Measurements from ENCODE around the gene TMEM150C.
"Not testable (repeated sequence)": the region's sequence is repeated elsewhere in the genome, so short reads cannot be mapped to it uniquely, and the experiment has no call there.

The TMEM150C gene

GRCh38 chr4:82569727-82570126 lies 7.9 kb upstream of the TMEM150C start:
- in situ Hi-C loops (cut with MboI; ENCODE audit: low sequenced_read_pairs), result no loop called here

- in situ Hi-C loops (cut with MboI; ENCODE audit: low sequenced_read_pairs), result no loop called here
Observed at GRCh38 chr4:82569076-82569475, 7.3 kb upstream of the TMEM150C start.

GRCh38 chr4:82567444-82567843 lies 5.7 kb upstream of the TMEM150C start:
- in situ Hi-C loops (cut with MboI; ENCODE audit: low sequenced_read_pairs), result no loop called here

- in situ Hi-C loops (cut with MboI; ENCODE audit: low sequenced_read_pairs), result no loop called here
Observed at GRCh38 chr4:82562564-82562854, 721 bp upstream of the TMEM150C start.

- in situ Hi-C loops (cut with MboI; ENCODE audit: low sequenced_read_pairs), result no loop called here
Observed at GRCh38 chr4:82560853-82561785, 669 bp downstream of the TMEM150C start.

- in situ Hi-C loops (cut with MboI; ENCODE audit: low sequenced_read_pairs), result no loop called here
Observed at GRCh38 chr4:82559735-82560120, 2.1 kb downstream of the TMEM150C start.

GRCh38 chr4:82559090-82559734 lies 2.6 kb downstream of the TMEM150C start:
- in situ Hi-C loops (cut with MboI; ENCODE audit: low sequenced_read_pairs), result not testable (repeated sequence)

GRCh38 chr4:82555276-82555675 lies 6.5 kb downstream of the TMEM150C start:
- in situ Hi-C loops (cut with MboI; ENCODE audit: low sequenced_read_pairs), result no loop called here

GRCh38 chr4:82553020-82553419 lies 8.8 kb downstream of the TMEM150C start:
- in situ Hi-C loops (cut with MboI; ENCODE audit: low sequenced_read_pairs), result no loop called here

- in situ Hi-C loops (cut with MboI; ENCODE audit: low sequenced_read_pairs), result no loop called here
Observed at GRCh38 chr4:82551734-82552133, 10.1 kb downstream of the TMEM150C start.

- in situ Hi-C loops (cut with MboI; ENCODE audit: low sequenced_read_pairs), result not testable (repeated sequence)
Observed at GRCh38 chr4:82547850-82548249, 13.9 kb downstream of the TMEM150C start.

- in situ Hi-C loops (cut with MboI; ENCODE audit: low sequenced_read_pairs), result no loop called here
Observed at GRCh38 chr4:82543131-82543530, 18.7 kb downstream of the TMEM150C start.

GRCh38 chr4:82542642-82543041 lies 19.1 kb downstream of the TMEM150C start:
- in situ Hi-C loops (cut with MboI; ENCODE audit: low sequenced_read_pairs), result no loop called here

GRCh38 chr4:82529322-82529721 lies 32.5 kb downstream of the TMEM150C start:
- in situ Hi-C loops (cut with MboI; ENCODE audit: low sequenced_read_pairs), result no loop called here

GRCh38 chr4:82528868-82529267 lies 32.9 kb downstream of the TMEM150C start:
- in situ Hi-C loops (cut with MboI; ENCODE audit: low sequenced_read_pairs), result no loop called here

- in situ Hi-C loops (cut with MboI; ENCODE audit: low sequenced_read_pairs), result no loop called here
Observed at GRCh38 chr4:82528074-82528473, 33.7 kb downstream of the TMEM150C start.

GRCh38 chr4:82525307-82525911 lies 36.4 kb downstream of the TMEM150C start:
- in situ Hi-C loops (cut with MboI; ENCODE audit: low sequenced_read_pairs), result no loop called here

- in situ Hi-C loops (cut with MboI; ENCODE audit: low sequenced_read_pairs), result no loop called here
Observed at GRCh38 chr4:82524570-82525152, 37.1 kb downstream of the TMEM150C start.

GRCh38 chr4:82523179-82523578 lies 38.6 kb downstream of the TMEM150C start:
- in situ Hi-C loops (cut with MboI; ENCODE audit: low sequenced_read_pairs), result no loop called here

- in situ Hi-C loops (cut with MboI; ENCODE audit: low sequenced_read_pairs), result no loop called here
Observed at GRCh38 chr4:82522472-82522871, 39.3 kb downstream of the TMEM150C start.

- in situ Hi-C loops (cut with MboI; ENCODE audit: low sequenced_read_pairs), result no loop called here
Observed at GRCh38 chr4:82521283-82521682, 40.5 kb downstream of the TMEM150C start.

GRCh38 chr4:82519776-82520175 lies 42.0 kb downstream of the TMEM150C start:
- in situ Hi-C loops (cut with MboI; ENCODE audit: low sequenced_read_pairs), result no loop called here

Data from HL-60/S4 treated with retinoic acid at 250 ng/mL for 4 days and 3 days (cell line).